Osteocyte (in vitro differentiated cells): ENCODE results near the gene CCSER2. TPM values are rescaled to one million over a fixed set of nuclear protein-coding genes. Genes with fewer than 3 reads are reported as not detected.

Experiments used
- DNase-seq: peaks from one replicate; pipeline ENCODE4 v3.0.0; 2021; ENCODE audit warnings: mixed read lengths; ENCODE audit not compliant: unreplicated experiment; ENCODE audit errors: extremely low spot score
- H3K27ac Mint-ChIP-seq: one replicate; pipeline ENCODE4 v1.8.0; 2021; ENCODE audit warnings: mild to moderate bottlenecking, mixed read lengths; ENCODE audit not compliant: unreplicated experiment
- H3K27me3 Mint-ChIP-seq: one replicate; pipeline ENCODE4 v1.8.0; 2021; ENCODE audit warnings: mixed read lengths; ENCODE audit not compliant: unreplicated experiment
- H3K36me3 Mint-ChIP-seq: one replicate; pipeline ENCODE4 v1.8.0; 2021; ENCODE audit warnings: mixed read lengths; ENCODE audit not compliant: unreplicated experiment
- H3K4me1 Mint-ChIP-seq: one replicate; pipeline ENCODE4 v1.8.0; 2021; ENCODE audit warnings: mixed read lengths; ENCODE audit not compliant: unreplicated experiment
- H3K4me3 Mint-ChIP-seq: one replicate; pipeline ENCODE4 v1.8.0; 2021; ENCODE audit warnings: mild to moderate bottlenecking, moderate library complexity, mixed read lengths; ENCODE audit not compliant: unreplicated experiment
- H3K9me3 Mint-ChIP-seq: one replicate; pipeline ENCODE4 v1.8.0; 2021; ENCODE audit warnings: mixed read lengths; ENCODE audit not compliant: unreplicated experiment
- CTCF ChIP-seq: fragments of 200-600 bp; sonication (generic); IDR thresholded peaks from 2 replicates; pipeline ENCODE4 v1.5.0; 2021; ENCODE audit warnings: antibody characterized with exemption, mild to moderate bottlenecking, moderate library complexity
- total RNA-seq: library from RNA; stranded (reverse); gene quantifications from 2 replicates; pipeline ENCODE4 v1.2.1, GENCODE V29; 2021

Gene CCSER2
- total RNA-seq, 1 donor from 2014 or later = 70.3 TPM

- no peak for DNase-seq
- Mint-ChIP-seq H3K4me1 (peaks cover 12% of the 10 kb centered on the region), H3K27ac (no peak overlapping the region)
Measured at GRCh38 chr10:84353052-84353803, 24.8 kb downstream of the CCSER2 start.

GRCh38 chr10:84354623-84355022 is 26.2 kb downstream of the CCSER2 start:
- no peaks in the 10 kb centered on the region for H3K36me3 Mint-ChIP-seq
- no peak overlapping the region for H3K4me3 Mint-ChIP-seq

More at GRCh38 chr10:84353052-84353803, 24.8 kb downstream of the CCSER2 start:
- no peaks in the 10 kb centered on the region for H3K9me3 Mint-ChIP-seq
- no peaks in the 10 kb centered on the region for H3K36me3 Mint-ChIP-seq
- no peaks in the 10 kb centered on the region for H3K27me3 Mint-ChIP-seq
- no peak for TF ChIP-seq CTCF
- no peak overlapping the region for H3K4me3 Mint-ChIP-seq

GRCh38 chr10:84355106-84355505 is 26.7 kb downstream of the CCSER2 start:
- Mint-ChIP-seq H3K9me3 (no peaks in the 10 kb centered on the region), H3K27ac (no peak overlapping the region), H3K4me1 (peaks cover 5% of the 10 kb centered on the region), H3K36me3 (no peaks in the 10 kb centered on the region), H3K27me3 (no peaks in the 10 kb centered on the region), H3K4me3 (no peak overlapping the region)
- no peak for TF ChIP-seq CTCF
- DNase-seq = no peak

More at GRCh38 chr10:84354623-84355022, 26.2 kb downstream of the CCSER2 start:
- no peak overlapping the region for H3K27ac Mint-ChIP-seq
- no peaks in the 10 kb centered on the region for H3K27me3 Mint-ChIP-seq
- DNase-seq = no peak
- TF ChIP-seq CTCF = no peak
- H3K4me1 Mint-ChIP-seq = peaks cover 4% of the 10 kb centered on the region
- no peaks in the 10 kb centered on the region for H3K9me3 Mint-ChIP-seq

GRCh38 chr10:84356928-84357327 is 28.5 kb downstream of the CCSER2 start:
- Mint-ChIP-seq H3K9me3 (no peaks in the 10 kb centered on the region), H3K4me3 (no peak overlapping the region), H3K36me3 (no peaks in the 10 kb centered on the region), H3K27ac (no peak overlapping the region), H3K27me3 (no peaks in the 10 kb centered on the region), H3K4me1 (peaks cover 21% of the 10 kb centered on the region)
- no peak for DNase-seq
- TF ChIP-seq CTCF = no peak

GRCh38 chr10:84358743-84359142 is 30.4 kb downstream of the CCSER2 start:
- no peak for TF ChIP-seq CTCF
- Mint-ChIP-seq H3K36me3 (no peaks in the 10 kb centered on the region), H3K4me3 (no peak overlapping the region), H3K9me3 (no peaks in the 10 kb centered on the region), H3K27me3 (no peaks in the 10 kb centered on the region), H3K4me1 (peaks cover 30% of the 10 kb centered on the region), H3K27ac (no peak overlapping the region)
- DNase-seq = no peak
